SU-DHL-6 (cell line): Measurements from ENCODE around the gene ATP8A1.

Source experiments
- H2AFZ ChIP-seq: fragments of 200-600 bp; sonication (generic); 2 replicates; pipeline ENCODE4 v1.6.1; 2014; ENCODE audit warnings: low read depth, mild to moderate bottlenecking, moderate library complexity, mixed read lengths, antibody characterized with exemption, low read length; ENCODE audit not compliant: severe bottlenecking
- H3F3A ChIP-seq: fragments of 200-600 bp; shearing (Covaris generic); 2 replicates; pipeline ENCODE4 v1.6.0; 2016; ENCODE audit warnings: antibody characterized with exemption, mild to moderate bottlenecking; ENCODE audit not compliant: insufficient read depth
- H3K27ac ChIP-seq: fragments of 200-600 bp; sonication (generic); 2 replicates; pipeline ENCODE4 v1.5.1; 2016; ENCODE audit warnings: low read depth, mild to moderate bottlenecking, low read length, moderate library complexity, mixed read lengths
- H3K27me3 ChIP-seq: fragments of 200-600 bp; sonication (generic), shearing (Covaris generic); 2 replicates; pipeline ENCODE4 v1.6.0; 2014; ENCODE audit warnings: mild to moderate bottlenecking, low read length
- H3K36me3 ChIP-seq: fragments of 200-600 bp; sonication (generic); 2 replicates; pipeline ENCODE4 v1.6.1; 2014; ENCODE audit warnings: mild to moderate bottlenecking, low read length, mixed read lengths
- H3K4me2 ChIP-seq: fragments of 300-600, 200-600 bp; shearing (Covaris generic), sonication (generic); 2 replicates; pipeline ENCODE4 v1.6.0; 2014; ENCODE audit warnings: low read length, low read depth, mild to moderate bottlenecking; ENCODE audit not compliant: poor library complexity, severe bottlenecking
- H3K4me3 ChIP-seq: fragments of 200-600 bp; sonication (generic); 2 replicates; pipeline ENCODE4 v1.5.1; 2014; ENCODE audit warnings: antibody characterized with exemption, low read length, mild to moderate bottlenecking, mixed read lengths; ENCODE audit not compliant: insufficient read depth, poor library complexity, severe bottlenecking
- H3K79me2 ChIP-seq: fragments of 200-600 bp; sonication (generic); 2 replicates; pipeline ENCODE4 v1.6.1; 2014; ENCODE audit warnings: mild to moderate bottlenecking, low read length, moderate library complexity; ENCODE audit not compliant: insufficient read depth
- H3K9ac ChIP-seq: fragments of 200-600 bp; sonication (generic); 2 replicates; pipeline ENCODE4 v1.7.0; 2014; ENCODE audit warnings: mild to moderate bottlenecking, low read length
- H3K9me2 ChIP-seq: fragments of 200-600 bp; sonication (generic); replicated peaks from 2 replicates; pipeline ENCODE4 v1.6.1; 2014; ENCODE audit warnings: low read length; ENCODE audit not compliant: insufficient read depth
- H3K9me3 ChIP-seq: fragments of 200-600 bp; sonication (generic); 2 replicates; pipeline ENCODE4 v1.6.1; 2014; ENCODE audit warnings: low read length, mixed read lengths; ENCODE audit not compliant: insufficient read depth
- H4K20me1 ChIP-seq: fragments of 200-600 bp; sonication (generic); 2 replicates; pipeline ENCODE4 v1.6.1; 2014; ENCODE audit warnings: low read depth, mild to moderate bottlenecking, antibody characterized with exemption, low read length, moderate library complexity, mixed read lengths
- EZH2phosphoT487 ChIP-seq: fragments of 200-600 bp; sonication (generic), shearing (Covaris generic); conservative IDR thresholded peaks from 2 replicates; pipeline ENCODE4 v1.6.1; 2018; ENCODE audit warnings: mild to moderate bottlenecking, antibody characterized with exemption, low read length, moderate library complexity, mixed read lengths
- TF ChIP-seq, protein P1 (sequence below): fragments of 200-600 bp; sonication (generic); IDR thresholded peaks from one replicate; pipeline ENCODE4 v1.5.1; 2017; ENCODE audit warnings: antibody characterized with exemption, mild to moderate bottlenecking, low read length, moderate library complexity; ENCODE audit not compliant: insufficient read depth, poor library complexity, severe bottlenecking

Gene ATP8A1

GRCh38 chr4:42399393-42399792, 257.5 kb downstream of the ATP8A1 start:
- no peak overlapping the region for H3K4me2 ChIP-seq
- H3K9me2 ChIP-seq: no peaks in the 10 kb centered on the region
- no peak overlapping the region for H3K9ac ChIP-seq
- no peak overlapping the region for H2AFZ ChIP-seq
- no peaks in the 10 kb centered on the region for H3K79me2 ChIP-seq
- no peaks in the 10 kb centered on the region for H4K20me1 ChIP-seq
- H3F3A ChIP-seq: no peaks in the 10 kb centered on the region
- no peaks in the 10 kb centered on the region for H3K9me3 ChIP-seq
- TF ChIP-seq, protein P1, sequence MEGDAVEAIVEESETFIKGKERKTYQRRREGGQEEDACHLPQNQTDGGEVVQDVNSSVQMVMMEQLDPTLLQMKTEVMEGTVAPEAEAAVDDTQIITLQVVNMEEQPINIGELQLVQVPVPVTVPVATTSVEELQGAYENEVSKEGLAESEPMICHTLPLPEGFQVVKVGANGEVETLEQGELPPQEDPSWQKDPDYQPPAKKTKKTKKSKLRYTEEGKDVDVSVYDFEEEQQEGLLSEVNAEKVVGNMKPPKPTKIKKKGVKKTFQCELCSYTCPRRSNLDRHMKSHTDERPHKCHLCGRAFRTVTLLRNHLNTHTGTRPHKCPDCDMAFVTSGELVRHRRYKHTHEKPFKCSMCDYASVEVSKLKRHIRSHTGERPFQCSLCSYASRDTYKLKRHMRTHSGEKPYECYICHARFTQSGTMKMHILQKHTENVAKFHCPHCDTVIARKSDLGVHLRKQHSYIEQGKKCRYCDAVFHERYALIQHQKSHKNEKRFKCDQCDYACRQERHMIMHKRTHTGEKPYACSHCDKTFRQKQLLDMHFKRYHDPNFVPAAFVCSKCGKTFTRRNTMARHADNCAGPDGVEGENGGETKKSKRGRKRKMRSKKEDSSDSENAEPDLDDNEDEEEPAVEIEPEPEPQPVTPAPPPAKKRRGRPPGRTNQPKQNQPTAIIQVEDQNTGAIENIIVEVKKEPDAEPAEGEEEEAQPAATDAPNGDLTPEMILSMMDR: no peak
- no peak for TF ChIP-seq EZH2phosphoT487
- H3K4me3 ChIP-seq: no peak overlapping the region
- 0 out of 2 replicates have a peak, but pooled peaks cover 3% of the 10 kb centered on the region for H3K27me3 ChIP-seq
- H3K27ac ChIP-seq: no peak overlapping the region
- H3K36me3 ChIP-seq: no peaks in the 10 kb centered on the region

DNA sequence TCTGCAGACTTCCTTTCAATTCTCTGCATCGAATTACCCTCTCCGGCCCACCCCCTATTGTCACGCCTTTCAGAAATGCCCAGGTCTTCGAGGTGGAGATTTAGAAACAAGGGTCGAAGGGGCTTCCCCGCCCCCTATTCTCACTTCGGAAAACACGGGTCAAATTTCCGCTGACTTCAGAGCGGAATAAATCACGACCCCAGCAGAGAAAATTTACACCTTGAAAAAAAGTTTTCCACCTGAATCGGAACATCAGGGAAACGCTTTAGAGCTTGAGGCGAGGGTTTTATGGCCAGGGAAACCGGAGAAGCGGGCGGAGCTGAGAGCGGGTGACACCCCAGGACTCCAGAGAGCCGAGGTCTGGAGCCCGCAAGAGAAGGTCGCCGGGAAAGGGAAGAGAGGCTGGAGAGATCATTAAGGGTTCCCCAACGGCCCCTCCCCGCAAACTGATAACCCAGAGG, 258.0 kb downstream of the ATP8A1 start:
- H2AFZ ChIP-seq: no peak overlapping the region
- TF ChIP-seq, protein P1: no peak
- TF ChIP-seq EZH2phosphoT487: no peak
- no peak overlapping the region for H3K27ac ChIP-seq
- H3K9me2 ChIP-seq: no peaks in the 10 kb centered on the region
- H3K27me3 ChIP-seq: 0 out of 2 replicates have a peak, but pooled peaks cover 3% of the 10 kb centered on the region
- no peaks in the 10 kb centered on the region for H3K9me3 ChIP-seq
- H3K36me3 ChIP-seq: no peaks in the 10 kb centered on the region
- H3F3A ChIP-seq: no peaks in the 10 kb centered on the region
- no peak overlapping the region for H3K9ac ChIP-seq
- no peak overlapping the region for H3K4me3 ChIP-seq
- peak overlapping the region; percentile 60 for H3K4me2 ChIP-seq
- no peaks in the 10 kb centered on the region for H4K20me1 ChIP-seq
- no peaks in the 10 kb centered on the region for H3K79me2 ChIP-seq

- Histone ChIP-seq H3K27ac (no peak overlapping the region), H4K20me1 (no peaks in the 10 kb centered on the region), H3K4me3 (peak overlapping the region; percentile 53), H3K36me3 (no peaks in the 10 kb centered on the region), H2AFZ (no peak overlapping the region), H3K27me3 (0 out of 2 replicates have a peak, but pooled peaks cover 3% of the 10 kb centered on the region), H3K4me2 (peak overlapping the region; percentile 60), H3K79me2 (no peaks in the 10 kb centered on the region), H3K9me3 (no peaks in the 10 kb centered on the region), H3K9ac (peak overlapping the region; percentile 33; the same call in 1 of the 2 replicates), H3K9me2 (no peaks in the 10 kb centered on the region), H3F3A (no peaks in the 10 kb centered on the region)
- TF ChIP-seq, protein P1: no peak
- no peak for TF ChIP-seq EZH2phosphoT487
Measured at GRCh38 chr4:42398171-42398870, 258.6 kb downstream of the ATP8A1 start.
